SH-SY5Y (cell line): ENCODE measurements around the gene PLCXD3.

Experiments used
- GATA2 ChIP-seq: IDR thresholded peaks from 2 replicates; pipeline ENCODE4 v1.6.1; 2011; ENCODE audit warnings: mild to moderate bottlenecking, low read depth, low read length
- GATA3 ChIP-seq: IDR thresholded peaks from 2 replicates; pipeline ENCODE4 v1.6.1; 2011; ENCODE audit warnings: low read depth, mild to moderate bottlenecking, low read length, moderate library complexity

Gene PLCXD3

DNA sequence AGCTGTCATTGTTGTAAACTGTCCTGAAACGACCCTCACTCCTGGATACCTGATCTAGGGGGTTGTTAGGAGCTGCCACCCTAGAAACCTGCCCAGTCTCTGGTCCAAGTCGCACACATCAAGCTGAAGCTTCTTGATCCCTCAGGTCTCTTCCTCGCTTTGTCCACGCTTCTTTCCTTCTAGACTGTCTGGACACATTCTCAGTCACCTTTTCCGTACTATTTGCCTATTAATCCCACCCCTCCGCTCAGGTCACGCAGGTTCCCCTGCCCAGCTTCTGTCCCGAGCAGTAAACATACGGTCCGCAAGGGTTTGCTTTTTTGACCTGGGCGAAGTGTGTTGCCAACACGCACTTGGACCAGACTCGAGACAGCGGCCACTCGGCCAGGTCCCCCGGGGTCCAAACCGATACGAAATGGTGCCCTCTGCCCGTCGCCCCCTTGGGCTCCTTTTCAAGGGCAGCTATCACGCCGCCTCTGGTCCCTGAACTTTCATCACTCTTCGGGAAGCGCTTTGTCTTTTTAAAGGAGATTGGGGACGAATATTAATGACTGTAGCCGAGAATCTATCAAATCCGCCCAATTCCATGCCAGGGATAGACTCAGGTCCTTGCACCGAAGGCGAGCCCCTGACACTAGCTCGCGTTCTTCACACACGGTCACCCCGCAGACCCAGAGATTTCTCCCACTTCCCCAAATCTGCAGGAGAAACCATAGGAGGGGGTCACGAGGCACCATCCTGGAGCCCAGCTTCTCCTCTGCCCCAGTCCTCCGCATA lies 814 bp downstream of the PLCXD3 start:
- TF ChIP-seq GATA2, result no peak
- TF ChIP-seq GATA3, result no peak

DNA sequence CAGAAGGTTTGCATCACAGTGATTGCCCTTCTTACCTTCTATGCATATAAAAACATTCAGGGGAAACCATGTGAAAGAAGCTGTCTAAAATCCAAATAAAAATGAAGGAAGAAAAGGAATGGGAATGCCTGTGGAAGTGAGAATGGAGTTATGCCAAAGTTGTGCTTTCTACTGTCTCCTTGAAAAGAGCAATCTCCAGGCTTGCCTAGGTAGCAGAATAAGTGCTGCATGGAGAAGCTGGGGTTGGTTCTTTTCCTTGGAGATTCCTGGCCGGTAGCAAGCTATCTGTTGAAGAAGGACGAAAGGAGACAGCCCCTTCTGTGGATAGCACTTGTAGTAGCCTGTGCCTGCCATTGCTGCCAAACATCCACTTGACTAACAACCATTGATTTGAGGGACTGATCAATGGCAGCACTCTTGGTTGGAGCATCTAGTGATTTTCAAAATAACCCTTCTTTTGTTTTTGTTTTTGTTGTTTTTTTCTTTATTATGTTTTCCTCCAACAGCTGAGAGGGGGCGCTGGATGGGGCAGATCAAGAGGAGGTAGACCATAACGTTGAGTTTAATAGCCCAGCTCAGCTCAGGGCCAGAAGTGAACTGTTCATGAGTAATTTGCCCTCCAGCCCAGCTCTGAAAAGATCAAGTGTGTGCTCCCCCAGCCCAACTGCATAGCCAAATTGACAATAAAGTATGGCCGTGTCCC lies 1.6 kb downstream of the PLCXD3 start:
- TF ChIP-seq GATA2 (no peak), GATA3 (no peak)

DNA sequence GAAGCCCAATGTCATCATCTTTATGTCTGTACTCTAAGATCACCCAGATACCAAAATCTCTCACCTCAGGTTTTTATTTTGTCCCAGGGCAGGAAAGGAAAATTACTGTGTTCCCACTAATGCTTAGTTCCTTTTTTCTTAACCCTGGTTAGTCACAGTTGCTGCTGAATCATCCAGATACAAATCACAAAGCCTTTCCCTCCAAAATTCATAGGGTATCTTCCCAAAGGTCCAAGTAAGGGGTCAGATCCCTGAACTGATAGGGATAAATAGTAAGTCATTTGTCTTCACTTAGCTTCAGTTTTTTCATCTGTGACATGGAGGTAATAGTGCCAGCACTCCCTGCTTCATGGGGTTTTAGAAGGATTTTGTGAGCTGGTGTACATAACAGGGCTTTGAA lies 2.2 kb downstream of the PLCXD3 start:
- TF ChIP-seq GATA2 (peak; percentile 44; the same call in 1 of the 2 replicates), GATA3 (no peak; the same call in 1 of the 2 replicates)

DNA sequence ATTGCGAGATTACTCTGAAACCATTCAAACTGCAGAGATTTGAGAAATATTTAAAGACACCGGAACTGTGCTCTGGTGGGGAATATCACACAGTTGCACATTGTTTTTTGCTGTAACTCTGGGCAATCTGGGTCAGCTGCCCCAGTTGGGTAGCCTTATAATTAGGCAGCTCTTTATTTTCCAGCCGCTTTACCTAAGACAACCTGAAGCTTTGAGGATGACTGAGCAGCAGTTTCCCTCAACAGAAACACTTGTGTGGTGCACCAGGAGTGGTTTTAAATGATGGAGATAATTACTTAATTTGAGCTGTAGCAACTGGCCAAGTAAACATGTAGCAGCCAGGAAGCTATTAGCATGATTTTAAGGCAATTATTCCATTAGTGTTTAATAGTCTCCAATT lies 2.9 kb downstream of the PLCXD3 start:
- no peak for TF ChIP-seq GATA2
- no peak for TF ChIP-seq GATA3

DNA sequence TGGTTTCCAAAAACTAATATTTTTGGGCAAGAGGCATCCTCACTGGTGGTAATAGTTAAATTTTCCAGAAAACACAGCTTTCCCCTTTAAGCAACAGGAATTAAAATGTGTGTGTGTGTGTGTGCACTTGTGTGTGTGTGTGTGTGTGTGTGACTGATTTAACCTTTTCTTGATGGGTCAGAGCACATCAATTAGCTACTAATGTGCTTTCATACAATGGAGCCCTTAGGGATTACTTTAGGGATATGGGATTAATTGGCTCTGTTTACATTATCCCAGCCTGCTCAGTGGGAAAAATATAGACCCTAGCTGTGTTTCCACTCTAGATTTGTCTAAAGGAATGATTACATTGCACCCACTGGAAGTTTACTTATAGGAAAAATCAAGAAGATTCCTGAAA lies 6.5 kb downstream of the PLCXD3 start:
- TF ChIP-seq GATA3, result no peak
- no peak for TF ChIP-seq GATA2

DNA sequence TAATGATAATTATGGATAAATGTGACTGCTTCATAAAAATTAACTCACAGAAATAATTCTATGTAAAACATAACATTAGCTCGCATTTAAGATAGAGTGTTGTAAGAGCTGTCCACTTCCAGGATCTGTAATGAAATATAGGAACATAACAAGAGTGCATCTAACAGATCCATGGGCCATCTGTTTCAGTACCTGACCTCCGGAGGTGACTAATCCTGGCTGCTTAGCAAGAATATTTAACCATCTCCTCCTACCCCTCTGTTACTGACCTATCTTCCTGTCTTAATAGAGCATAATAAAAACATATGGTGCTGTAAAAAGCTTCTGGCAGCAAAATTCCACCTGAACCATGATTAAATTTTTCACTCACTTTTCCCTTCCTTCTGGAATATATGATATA lies 7.1 kb downstream of the PLCXD3 start:
- TF ChIP-seq GATA3 (no peak), GATA2 (no peak)

DNA sequence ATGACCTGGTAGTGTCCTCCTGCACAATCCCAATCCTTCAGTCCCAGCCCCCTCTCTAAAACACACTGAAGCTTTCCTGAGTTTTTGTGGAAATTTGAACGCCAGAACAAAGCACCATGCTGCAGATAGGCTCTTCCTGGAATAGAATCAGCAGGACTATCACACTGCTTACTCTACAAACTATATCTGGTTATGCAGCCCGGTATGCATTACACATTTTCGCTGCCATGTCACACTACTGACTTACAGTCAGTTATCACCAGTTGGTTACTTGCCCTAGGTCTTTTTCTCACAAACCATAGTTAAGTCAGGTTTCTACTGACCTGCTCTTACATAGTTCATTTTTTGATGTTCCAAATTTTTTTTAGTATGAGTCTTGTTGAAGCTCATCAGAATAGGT lies 24.9 kb downstream of the PLCXD3 start:
- no peak for TF ChIP-seq GATA2
- TF ChIP-seq GATA3, result no peak

DNA sequence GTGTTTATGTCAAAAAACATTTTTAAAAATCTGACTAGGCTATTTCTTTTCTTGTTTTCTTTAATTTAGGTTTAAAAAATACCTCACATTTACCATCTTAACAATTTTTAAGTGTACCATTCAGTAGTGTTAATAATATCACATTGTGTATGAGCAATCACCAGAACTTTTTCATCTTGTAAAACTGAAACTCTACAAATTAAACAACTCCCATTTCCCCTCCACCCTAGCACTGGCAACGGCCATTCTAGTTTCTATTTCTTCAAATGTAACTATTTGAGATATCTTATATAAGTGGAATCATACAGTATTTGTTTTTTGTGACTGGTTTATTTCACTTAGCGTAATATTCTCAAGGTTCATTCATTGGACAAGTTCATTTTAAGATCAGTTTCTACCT lies 27.7 kb downstream of the PLCXD3 start:
- TF ChIP-seq GATA2 (no peak), GATA3 (no peak)

DNA sequence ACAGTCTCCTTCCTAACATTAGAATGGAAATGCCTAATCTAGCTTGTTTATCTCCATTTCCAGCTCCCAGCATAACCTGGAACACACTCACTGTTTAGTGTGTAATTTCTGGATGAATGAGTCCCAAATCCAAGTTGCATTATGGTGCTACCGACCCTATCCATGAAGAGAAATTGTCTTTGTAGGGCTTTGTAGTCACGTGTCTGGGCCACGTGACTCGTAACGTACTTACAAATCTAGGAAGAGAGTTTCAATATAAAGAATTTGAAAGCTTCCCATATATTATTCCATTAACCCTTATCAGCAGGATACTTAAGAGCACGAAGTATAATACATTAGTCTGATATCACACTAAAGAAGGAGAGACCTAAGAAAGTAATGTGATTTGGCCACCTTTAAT lies 28.2 kb downstream of the PLCXD3 start:
- no peak for TF ChIP-seq GATA3
- TF ChIP-seq GATA2, result no peak

DNA sequence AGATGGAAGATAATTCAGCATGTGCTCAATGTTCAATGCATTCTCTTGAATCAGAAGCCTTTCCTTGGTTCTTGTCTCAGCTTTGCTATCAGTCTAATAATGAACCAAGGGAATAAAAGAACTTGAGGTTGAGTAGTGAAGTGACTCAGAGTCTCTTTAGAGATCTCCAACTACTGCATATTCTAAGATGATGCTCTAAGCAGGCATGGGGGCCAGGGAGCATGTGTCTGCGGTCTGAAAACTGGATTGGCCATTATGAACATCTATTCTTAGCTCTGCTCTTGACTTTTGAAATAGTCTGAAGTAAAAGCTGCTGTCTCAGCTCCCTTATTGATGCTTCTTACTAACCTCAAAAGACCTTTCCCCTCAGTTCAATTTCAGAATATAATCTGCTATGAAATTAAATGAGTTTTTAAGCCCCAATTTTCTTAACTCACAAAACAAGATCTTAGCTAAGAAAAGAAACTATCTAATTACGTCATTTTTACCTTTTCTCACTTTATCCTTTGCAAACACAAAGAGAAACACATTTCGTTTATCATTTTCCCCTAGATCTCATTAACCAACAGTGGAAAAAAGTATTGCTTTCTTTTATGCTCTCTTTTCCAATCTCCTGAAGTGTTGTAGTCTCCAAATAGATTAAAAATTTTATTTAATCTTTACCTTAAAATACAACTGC lies 44.8 kb downstream of the PLCXD3 start:
- no peak for TF ChIP-seq GATA3
- TF ChIP-seq GATA2, result no peak

DNA sequence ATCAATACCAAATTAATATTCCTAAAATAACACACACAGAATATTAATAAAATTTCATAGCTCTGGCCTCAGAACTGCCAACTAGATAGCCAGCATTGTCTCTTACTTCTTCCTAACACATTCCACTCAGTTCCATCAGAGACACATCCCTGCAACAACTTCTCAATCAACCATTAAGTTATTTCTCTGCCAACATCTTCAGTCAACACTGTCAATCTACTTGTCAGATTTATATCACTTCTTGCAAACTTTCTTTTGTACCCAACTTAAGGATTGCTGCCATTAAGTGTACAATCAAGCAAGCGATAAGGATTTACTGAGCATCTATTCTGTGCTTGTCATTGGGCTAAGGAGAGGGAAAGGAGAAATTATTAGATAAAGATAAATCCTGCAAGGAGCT lies 50.8 kb downstream of the PLCXD3 start:
- TF ChIP-seq GATA3 (no peak), GATA2 (no peak)

DNA sequence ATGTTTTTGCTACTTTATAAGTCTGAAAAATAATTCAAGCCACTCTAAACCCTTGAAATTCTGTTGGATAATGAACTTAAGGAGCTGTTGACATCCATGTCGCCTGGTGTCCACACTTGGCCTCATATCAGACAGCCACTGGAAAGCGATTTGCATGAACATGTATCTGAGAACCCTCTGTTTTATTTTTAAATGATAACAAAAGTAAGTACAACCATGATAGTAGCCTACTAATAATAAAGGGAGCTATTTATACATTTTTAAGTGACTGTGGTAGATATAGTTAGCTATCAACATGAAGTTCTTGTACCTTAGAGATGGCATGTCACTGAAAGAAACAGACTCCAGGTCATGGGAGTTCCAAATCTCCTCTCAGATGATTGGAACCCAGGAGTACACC lies 53.3 kb downstream of the PLCXD3 start:
- TF ChIP-seq GATA3 (no peak), GATA2 (no peak)

DNA sequence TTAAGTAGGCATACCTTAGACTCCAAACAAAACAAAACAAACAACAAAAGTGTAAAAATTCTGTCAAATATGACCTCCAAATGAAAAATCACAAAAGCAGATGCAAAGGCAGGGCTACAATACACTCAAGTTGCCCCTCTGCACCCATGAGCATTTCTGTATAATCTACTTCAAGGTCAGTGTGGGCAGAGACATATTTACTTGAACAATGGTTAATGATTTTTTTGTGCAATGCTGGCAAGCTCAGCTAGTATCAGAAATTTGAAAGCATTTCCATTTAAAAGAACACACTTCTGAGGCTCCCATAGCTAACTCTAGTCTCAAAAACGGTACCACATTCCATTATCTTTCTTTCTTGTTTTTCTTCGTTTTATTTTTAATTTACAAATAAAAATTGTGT lies 57.9 kb downstream of the PLCXD3 start:
- TF ChIP-seq GATA2 (no peak), GATA3 (no peak)

DNA sequence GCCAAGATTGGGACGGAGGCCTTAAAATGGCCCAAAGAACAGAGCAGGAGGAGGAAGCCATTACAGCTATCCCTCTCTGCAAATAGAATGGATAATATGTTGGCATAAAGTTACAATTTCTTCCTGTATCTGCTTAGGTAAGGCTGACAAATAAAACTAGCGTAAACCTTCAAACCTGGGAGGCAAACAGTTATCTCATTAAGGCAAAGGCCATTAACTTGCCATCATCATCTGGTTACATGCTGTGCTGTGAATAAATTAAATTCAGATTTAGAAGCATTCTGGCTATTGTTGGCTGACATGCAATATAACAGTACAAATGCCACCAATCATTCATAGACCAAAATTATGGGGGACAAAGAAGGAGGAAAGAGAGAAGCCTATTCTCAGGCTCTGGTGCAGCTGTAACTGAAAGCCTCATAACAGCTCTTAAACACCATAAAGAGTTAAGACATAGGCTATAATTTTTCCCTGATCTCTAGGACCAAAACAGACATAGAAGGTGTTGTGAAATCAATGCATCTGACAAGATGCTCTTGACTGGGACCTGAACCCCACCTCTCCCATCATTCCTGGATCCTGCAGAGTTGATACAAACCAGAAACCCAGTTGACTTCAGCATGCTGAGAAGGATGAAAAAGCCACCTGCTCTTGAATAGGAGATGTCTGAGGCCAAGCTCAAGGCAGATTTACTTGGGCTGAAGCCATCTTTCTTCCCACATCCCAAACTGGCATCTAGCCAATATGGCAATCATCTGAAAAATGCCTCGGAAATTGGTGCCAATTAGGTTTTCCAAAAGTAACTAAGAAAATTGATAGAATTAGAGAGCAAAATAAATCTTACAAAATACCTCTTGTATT lies 62.5 kb downstream of the PLCXD3 start:
- TF ChIP-seq GATA3 (no peak), GATA2 (no peak)
